ENCODE results near the gene DOCK4. TPM values are rescaled to one million over a fixed set of nuclear protein-coding genes. Genes with fewer than 3 reads are reported as not detected.

The DOCK4 gene
- total RNA-seq, 1 experiment from 2014 or later: 4.9 TPM

GRCh38 chr7:112204499-112205342, 1.5 kb downstream of the DOCK4 start:
- H2BK12ac ChIP-seq (ENCODE audit: insufficient read length, low read depth, low read length): no peak overlapping the region
- H2BK120ac ChIP-seq (ENCODE audit: low read depth, low read length, poor library complexity, severe bottlenecking): no peak overlapping the region
- WGBS (ENCODE audit: extremely low coverage, insufficient read length, low lambda C conversion rate): no CpG with 5 or more reads among the region's 14 CpGs
- H3K23ac ChIP-seq (ENCODE audit: insufficient read length, low read depth, low read length): no peak overlapping the region
- no peak overlapping the region for H3K27ac ChIP-seq (ENCODE audit: insufficient read length, low read depth, low read length)
- no peaks in the 10 kb centered on the region for H3K27me3 ChIP-seq (ENCODE audit: insufficient read depth, low read length)
- H3K9ac ChIP-seq (ENCODE audit: extremely low read depth, insufficient read length, low read length): peak overlapping the region; percentile 49
- no peak overlapping the region for H3K18ac ChIP-seq (ENCODE audit: insufficient read length, low read depth, low read length)
- no peak overlapping the region for H4K8ac ChIP-seq (replicated peaks; ENCODE audit: insufficient read length, low read depth, low read length)
- no peak overlapping the region for H4K5ac ChIP-seq (ENCODE audit: insufficient read length, low read depth, low read length)
- no peak overlapping the region for H4K91ac ChIP-seq (ENCODE audit: insufficient read length, low read depth, low read length)
- H2BK20ac ChIP-seq (ENCODE audit: low read depth, low read length, poor library complexity, severe bottlenecking): no peak overlapping the region
- peak overlapping the region; percentile 95 for H3K4me3 Mint-ChIP-seq
- DNase-seq: no peak
- H2BK5ac ChIP-seq (ENCODE audit: insufficient read length, low read length): no peak overlapping the region
- H2AFZ ChIP-seq (ENCODE audit: low read length): no peak overlapping the region
- H3K27me3 Mint-ChIP-seq (ENCODE audit: low read depth): peaks cover 25% of the 10 kb centered on the region
- no peaks in the 10 kb centered on the region for H3K79me1 ChIP-seq (ENCODE audit: insufficient read depth, low read depth, low read length, poor library complexity, severe bottlenecking)
- H3K23me2 ChIP-seq (ENCODE audit: insufficient read length, low read depth, low read length, poor library complexity, severe bottlenecking): peaks cover 28% of the 10 kb centered on the region
- H3K36me3 Mint-ChIP-seq (ENCODE audit: insufficient read depth in 1 of 3, low read depth in 3 of 3): no peaks in the 10 kb centered on the region; a peak in 1 of 7 replicates
- H3K4me1 Mint-ChIP-seq: peaks cover 29 to 30% of the 10 kb centered on the region in 2 experiments
- TF ChIP-seq CTCF (conservative IDR thresholded peaks at IDR 0.05): no peak
- no peak overlapping the region for H2AK5ac ChIP-seq (ENCODE audit: insufficient read length, low read length)
- H3K4me2 ChIP-seq (ENCODE audit: insufficient read depth, insufficient read length, low read length): peak overlapping the region; percentile 99
- no peaks in the 10 kb centered on the region for H3K4me1 ChIP-seq (ENCODE audit: insufficient read depth, low read length)
- H3K9me3 ChIP-seq (ENCODE audit: control insufficient read depth, low read depth, low read length): no peaks in the 10 kb centered on the region
- H3K14ac ChIP-seq (ENCODE audit: insufficient read depth, low read length): no peak overlapping the region
- no peaks in the 10 kb centered on the region; a peak in 1 of 5 replicates for H3K9me3 Mint-ChIP-seq
- no peak overlapping the region for H3K56ac ChIP-seq (ENCODE audit: insufficient read length, low read depth, low read length)
- H3K27ac Mint-ChIP-seq: peak overlapping the region in 1 of 3 experiments; percentile 96; a peak in 2 of 7 replicates
- peaks cover 17% of the 10 kb centered on the region; the same call in 1 of the 2 replicates for H3K79me2 ChIP-seq (ENCODE audit: insufficient read depth, low read length)
- H2BK15ac ChIP-seq (ENCODE audit: low read depth, low read length): no peak overlapping the region
- no peaks in the 10 kb centered on the region for H4K20me1 ChIP-seq (ENCODE audit: control insufficient read depth, insufficient read depth, insufficient read length)
- no peak overlapping the region for H3K4ac ChIP-seq (ENCODE audit: low read depth, low read length)
- H3T11ph ChIP-seq (ENCODE audit: low read length): no peak overlapping the region
